ENCODE measurements around the gene EVC2. TPM values are rescaled to one million over a fixed set of nuclear protein-coding genes. Genes with fewer than 3 reads are reported as not detected.

Gene EVC2
- total and polyA plus RNA-seq, 10 of the 15 experiments (the other 5 are each of a cell fraction or from before 2014, with no cell fraction given), result 0.34 to 10.4 (median 5.6) TPM

DNA sequence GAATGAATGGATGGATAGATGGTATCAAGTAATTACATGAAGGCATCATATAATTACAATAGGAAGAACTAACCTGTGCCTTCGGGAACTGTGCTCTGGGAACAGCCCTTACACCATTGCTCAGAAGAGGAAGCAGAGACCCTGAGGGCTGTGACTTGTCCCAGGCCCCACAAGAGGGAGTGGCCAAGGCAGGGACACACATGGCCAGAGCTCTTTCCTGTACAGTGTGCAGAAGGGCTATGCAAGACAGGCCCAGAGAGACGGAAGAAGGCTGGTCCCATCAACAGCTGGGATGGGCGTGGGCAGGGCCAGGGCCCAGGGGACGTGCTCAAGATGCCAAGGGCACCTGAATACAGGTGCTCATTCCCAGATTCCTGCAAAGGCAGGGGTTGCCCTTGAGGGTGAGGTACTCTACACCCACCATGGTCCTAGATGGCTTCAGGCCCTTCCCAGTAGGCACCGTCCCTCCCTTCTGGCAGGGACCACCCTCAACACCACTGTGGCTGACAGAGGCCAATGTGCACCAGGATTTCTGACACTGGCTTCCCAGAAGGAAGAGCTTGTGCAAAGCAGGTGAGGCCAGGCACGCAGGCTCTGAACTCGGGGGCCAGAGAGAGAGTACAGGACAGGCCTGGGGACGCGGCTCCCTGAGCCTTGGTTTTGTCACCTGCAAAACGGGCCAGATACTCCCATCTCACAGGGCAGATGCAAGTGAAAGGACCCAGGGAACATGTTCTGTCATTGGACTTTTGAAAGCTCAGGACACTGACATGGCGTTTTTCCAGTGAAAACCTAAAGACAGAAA, 1.7 kb downstream of the EVC2 start:
- peak overlapping the region; percentile 64; the same call in 1 of the 2 replicates for H3K4me3 ChIP-seq
- no peaks in the 10 kb centered on the region for H4K20me1 ChIP-seq (ENCODE audit: control insufficient read depth, insufficient read depth)
- SMC1A ChIA-PET (ENCODE audit: uncharacterized antibody, unreplicated experiment), result interaction anchor here (1.1 to 1.4 kb wide), 2 partner anchors 8 to 24 kb away, joined by 4 read pairs; no protein-coding TSS in a partner anchor
- no peak overlapping the region for H3K27ac ChIP-seq (ENCODE audit: control insufficient read depth, insufficient read depth)
- in situ Hi-C loops (cut with MboI) (no loop called here), intact Hi-C loops (cut with micrococcal nuclease; ENCODE audit: unreplicated experiment) (no loop called here)
- no peak overlapping the region for H2AFZ ChIP-seq (ENCODE audit: control insufficient read depth, low read depth, low read length)
- CTCF ChIA-PET, result interaction anchor here (2.5 kb wide), 1 partner anchor 8 kb away, joined by 8 read pairs; no protein-coding TSS in a partner anchor
- H3K9ac ChIP-seq (ENCODE audit: control insufficient read depth, insufficient read depth, low read length), result no peak overlapping the region
- H3K27me3 ChIP-seq (replicated peaks in 1 of 2; ENCODE audit: control insufficient read depth in 2 of 2, insufficient read depth in 2 of 2, low read length in 1 of 2), result no peaks in the 10 kb centered on the region
- no peak for DNase-seq (ENCODE audit: low read depth, low spot score)
- POLR2A ChIA-PET, result interaction anchor here (1.5 kb wide), 1 partner anchor 10 kb away, joined by 3 read pairs; no protein-coding TSS in a partner anchor
- H3K79me2 ChIP-seq (ENCODE audit: control insufficient read depth, insufficient read depth, low read length), result peaks cover 3% of the 10 kb centered on the region
- 24% methylated on average over 11 of the region's 11 CpGs for WGBS (ENCODE audit: insufficient coverage, insufficient replicate concordance, low lambda C conversion rate, missing lambda C conversion rate)
- RAD21 ChIA-PET (ENCODE audit: unreplicated experiment), result interaction anchor here (1.3 to 3.3 kb wide), 3 partner anchors 9 to 48 kb away, joined by 3 to 11 read pairs (median 5); no protein-coding TSS in a partner anchor
- H3K36me3 ChIP-seq (ENCODE audit: control insufficient read depth in 2 of 2, insufficient read depth in 2 of 2, low read length in 1 of 2), result no peaks in the 10 kb centered on the region
- ATAC-seq, result peak; percentile 11
- H3K4me2 ChIP-seq (ENCODE audit: control insufficient read depth, insufficient read depth), result peak overlapping the region; percentile 40; the same call in 1 of the 2 replicates
- TF ChIP-seq, protein P1, sequence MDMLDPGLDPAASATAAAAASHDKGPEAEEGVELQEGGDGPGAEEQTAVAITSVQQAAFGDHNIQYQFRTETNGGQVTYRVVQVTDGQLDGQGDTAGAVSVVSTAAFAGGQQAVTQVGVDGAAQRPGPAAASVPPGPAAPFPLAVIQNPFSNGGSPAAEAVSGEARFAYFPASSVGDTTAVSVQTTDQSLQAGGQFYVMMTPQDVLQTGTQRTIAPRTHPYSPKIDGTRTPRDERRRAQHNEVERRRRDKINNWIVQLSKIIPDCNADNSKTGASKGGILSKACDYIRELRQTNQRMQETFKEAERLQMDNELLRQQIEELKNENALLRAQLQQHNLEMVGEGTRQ (IDR thresholded peaks at IDR 0.05; ENCODE audit: borderline replicate concordance, low read depth, low read length), result no peak
- TF ChIP-seq MEF2A (IDR thresholded peaks at IDR 0.05; ENCODE audit: insufficient read depth, low read depth, low read length) (no peak), POLR2A (IDR thresholded peaks at IDR 0.05; ENCODE audit: low read depth, low read length) (no peak), FOXK2 (IDR thresholded peaks at IDR 0.05) (no peak), RAD51 (IDR thresholded peaks at IDR 0.05) (no peak), POU2F2 (IDR thresholded peaks at IDR 0.05; ENCODE audit: borderline replicate concordance, low read depth, low read length) (no peak), HDGF (IDR thresholded peaks at IDR 0.05) (no peak), CHD4 (IDR thresholded peaks at IDR 0.05) (no peak), ZNF217 (IDR thresholded peaks at IDR 0.05) (no peak), SIX5 (IDR thresholded peaks at IDR 0.05; ENCODE audit: low read depth, low read length, severe bottlenecking) (no peak), TBL1XR1 (IDR thresholded peaks at IDR 0.05; ENCODE audit: low read depth, low read length) (no peak), GATAD2B (conservative IDR thresholded peaks at IDR 0.05; ENCODE audit: low read depth) (no peak)
- BruUV-seq (replicated peaks), result no TSS peak
- peaks cover 11% of the 10 kb centered on the region for H3K4me1 ChIP-seq (ENCODE audit: control insufficient read depth, insufficient read depth, low read length)
- no peaks in the 10 kb centered on the region; the same call in 2 of the 3 replicates for H3K9me3 ChIP-seq (replicated peaks; ENCODE audit: control insufficient read depth, insufficient read depth, low read length)
- no peak for FAIRE-seq

All from GM12878 (cell line).